VCaP (cell line): ENCODE data around the gene TOM1L1.

Experiments used
- H3K27ac ChIP-seq: fragments of 450-650 bp; 2 replicates; pipeline ENCODE4 v1.5.1; 2017
- CTCF ChIP-seq: fragments of 450-650 bp; conservative IDR thresholded peaks from 2 replicates; pipeline ENCODE4 v1.5.1; 2017; ENCODE audit warnings: mild to moderate bottlenecking, moderate library complexity

TOM1L1 gene

DNA sequence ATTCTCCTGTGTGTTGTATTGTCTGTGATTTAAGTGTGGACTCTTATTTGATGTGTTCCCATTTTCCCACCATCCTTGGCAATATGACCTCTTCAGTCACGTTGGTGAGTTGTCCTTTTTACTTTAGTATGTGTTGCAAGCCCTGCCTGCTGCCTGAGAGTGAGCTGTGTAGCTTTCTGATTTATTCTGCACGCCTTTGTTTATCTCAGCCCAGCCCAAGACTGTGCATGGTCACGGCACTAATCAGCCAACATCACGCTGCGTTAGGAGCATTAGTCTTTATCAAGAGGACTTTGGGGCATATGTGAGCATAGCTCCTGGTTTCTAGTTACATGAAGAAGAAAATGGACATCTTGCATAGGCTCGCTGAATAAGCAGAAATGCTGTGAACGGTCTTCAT, 6.0 kb downstream of the TOM1L1 start:
- H3K27ac ChIP-seq: no peak overlapping the region
- no peak for TF ChIP-seq CTCF

- no peak for TF ChIP-seq CTCF
- no peak overlapping the region for H3K27ac ChIP-seq
These were observed 6.7 kb downstream of the TOM1L1 start for GRCh38 chr17:54907376-54907775.

DNA sequence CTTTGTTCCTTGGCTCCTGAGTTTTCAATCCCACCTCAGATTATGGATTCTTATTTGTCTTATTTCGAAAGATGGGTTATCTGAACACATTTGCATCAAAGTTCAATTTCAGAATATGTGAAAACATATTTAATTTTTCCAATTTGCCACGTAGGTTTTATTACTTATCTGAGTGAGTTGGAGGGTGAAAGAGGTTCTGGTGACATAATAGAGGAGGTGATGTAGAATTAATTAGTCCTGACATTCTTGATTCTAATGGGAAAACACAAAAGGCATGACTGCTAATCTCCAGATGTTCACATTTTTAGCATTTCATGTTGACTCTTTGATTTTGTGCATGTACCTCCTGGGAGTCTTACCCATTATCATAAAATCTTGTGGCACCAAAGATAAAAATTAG, 9.1 kb downstream of the TOM1L1 start:
- TF ChIP-seq CTCF: no peak
- no peak overlapping the region for H3K27ac ChIP-seq

DNA sequence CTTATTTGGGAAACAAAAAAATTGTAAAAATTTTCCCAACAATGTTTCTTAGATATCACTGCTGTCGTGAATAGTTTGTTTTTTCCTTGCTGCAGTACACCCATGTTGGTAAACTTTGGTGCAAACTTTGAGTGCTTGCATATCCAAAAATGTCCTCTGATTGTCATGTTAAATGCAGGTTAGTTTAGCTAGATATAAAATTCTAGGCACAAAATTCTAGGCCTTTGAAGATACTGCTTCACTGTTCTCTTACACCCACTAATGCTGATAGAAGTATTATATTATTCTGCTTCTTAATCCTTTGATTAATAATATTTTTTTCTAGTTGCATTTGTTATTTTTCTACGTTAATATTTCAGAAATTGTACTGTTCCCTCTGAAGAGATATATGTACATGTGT, 16.1 kb downstream of the TOM1L1 start:
- no peak for TF ChIP-seq CTCF
- H3K27ac ChIP-seq: no peak overlapping the region

DNA sequence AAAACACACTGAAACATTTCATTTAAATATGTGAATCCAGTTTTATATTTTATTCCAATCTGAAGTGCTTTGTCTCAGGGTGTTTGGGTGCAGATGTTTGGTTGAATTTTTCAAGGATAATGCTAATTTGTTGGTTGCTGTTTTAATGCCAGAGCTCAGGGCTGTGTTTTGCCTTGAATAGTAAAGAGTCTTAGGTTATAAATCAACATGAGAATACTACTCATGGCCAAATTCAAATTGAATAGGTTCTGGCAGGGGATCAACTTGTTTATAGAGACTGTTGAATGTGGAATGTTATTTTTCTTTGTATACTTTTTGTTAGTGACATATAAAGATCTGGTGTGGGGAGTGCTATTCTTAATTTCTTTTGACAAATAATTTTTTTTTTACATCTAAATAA, 18.8 kb downstream of the TOM1L1 start:
- TF ChIP-seq CTCF: no peak
- no peak overlapping the region for H3K27ac ChIP-seq

DNA sequence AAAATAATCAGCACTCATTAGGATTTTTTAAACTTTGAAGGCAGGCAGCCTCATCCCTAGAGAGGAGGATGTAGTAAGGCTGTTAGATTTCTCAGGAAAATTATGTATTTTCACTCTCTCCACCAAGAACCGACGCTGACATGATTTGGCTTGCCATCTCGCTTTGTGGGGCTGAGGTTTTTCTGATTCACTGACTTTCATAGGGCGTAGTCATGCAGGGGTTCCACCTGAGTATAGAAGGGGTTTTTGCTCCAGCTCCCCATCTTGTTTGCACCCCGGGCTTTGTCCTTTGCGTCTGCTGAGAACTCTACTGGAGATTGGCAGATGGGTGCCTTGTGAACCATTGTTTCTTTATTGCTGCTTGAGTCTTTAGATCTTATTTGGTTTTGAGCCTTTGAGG, 20.2 kb downstream of the TOM1L1 start:
- H3K27ac ChIP-seq: no peak overlapping the region
- no peak for TF ChIP-seq CTCF

DNA sequence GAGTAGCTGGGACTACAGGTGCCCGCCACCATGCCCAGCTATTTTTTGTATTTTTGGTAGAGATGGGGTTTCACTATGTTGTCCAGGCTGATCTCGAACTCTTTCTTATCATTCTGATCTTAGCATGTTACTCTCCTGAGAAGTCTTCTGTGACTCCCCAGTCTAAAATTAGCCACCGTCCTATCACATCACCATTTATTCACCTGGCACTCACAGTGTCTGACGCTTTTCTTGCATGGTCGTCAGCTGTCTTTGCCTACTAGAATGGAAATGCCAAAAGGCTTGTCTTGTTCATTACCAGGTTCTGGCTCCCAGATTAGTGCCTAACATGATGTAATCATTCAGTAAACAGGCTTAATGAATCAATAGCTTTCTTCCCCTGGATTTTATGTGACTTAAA, 23.8 kb downstream of the TOM1L1 start:
- TF ChIP-seq CTCF: no peak
- H3K27ac ChIP-seq: no peak overlapping the region

- H3K27ac ChIP-seq: no peak overlapping the region
- no peak for TF ChIP-seq CTCF
These were observed 26.9 kb downstream of the TOM1L1 start for GRCh38 chr17:54927525-54927924.
